ENCODE data around the gene CXXC5. TPM values are rescaled to one million over a fixed set of nuclear protein-coding genes. Genes with fewer than 3 reads are reported as not detected.

The CXXC5 gene
- total RNA-seq, 1 donor from 2014 or later: 17.2 TPM

DNA sequence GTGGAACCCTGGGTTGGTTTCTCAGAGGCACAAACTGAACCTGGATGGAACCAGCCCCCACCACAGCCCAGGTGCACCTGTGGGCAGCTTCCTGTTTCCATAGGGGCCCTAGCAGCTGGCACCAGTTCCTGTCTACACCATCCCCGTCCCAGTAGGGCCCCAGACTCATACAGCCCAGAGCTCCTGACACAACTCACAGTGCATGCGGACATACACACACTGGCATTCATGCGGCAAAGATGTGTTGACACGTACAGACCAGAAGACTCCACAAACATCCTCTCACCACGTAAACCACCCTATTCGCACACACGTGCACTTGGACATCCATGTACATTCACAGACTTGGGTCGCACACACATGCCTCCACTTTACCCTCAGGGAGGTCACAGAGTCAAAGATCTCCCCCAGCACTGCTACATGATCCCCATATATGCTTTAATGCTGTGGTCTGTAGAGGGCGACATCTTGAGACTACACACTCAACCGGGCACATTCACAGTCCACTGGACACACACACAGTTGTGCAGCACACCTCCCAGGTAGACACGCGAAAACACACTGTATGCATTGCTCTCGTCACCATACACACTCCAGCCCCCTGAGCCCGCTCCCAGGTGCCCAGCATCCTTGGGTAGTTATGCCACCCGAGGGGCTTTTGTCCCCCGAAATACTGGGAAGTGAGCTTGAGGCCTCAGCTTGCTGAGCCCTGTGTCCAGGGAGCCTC, 22.4 kb downstream of the CXXC5 start:
- Mint-ChIP-seq H3K27me3 (ENCODE audit: insufficient read depth, low read depth) (peaks cover 4% of the 10 kb centered on the region), H3K4me3 (peak overlapping the region; percentile 73), H3K9me3 (no peaks in the 10 kb centered on the region), H3K36me3 (no peaks in the 10 kb centered on the region), H3K4me1 (peaks cover 69% of the 10 kb centered on the region), H3K27ac (peak overlapping the region; percentile 86)
- Histone ChIP-seq H3K27ac (no peak overlapping the region), H3K4me3 (no peak overlapping the region), H3K4me2 (no peak overlapping the region), H3K79me2 (ENCODE audit: low read depth) (peaks cover 94% of the 10 kb centered on the region), H3K9me3 (ENCODE audit: low read depth) (no peaks in the 10 kb centered on the region), H2AFZ (replicated peaks) (no peak overlapping the region), H3K27me3 (no peaks in the 10 kb centered on the region), H4K20me1 (ENCODE audit: low read depth) (peaks cover 38% of the 10 kb centered on the region), H3K9ac (no peak overlapping the region), H3K36me3 (no peaks in the 10 kb centered on the region), H3F3A (ENCODE audit: low read depth) (peaks cover 22% of the 10 kb centered on the region), H3K4me1 (peaks cover 36% of the 10 kb centered on the region)
- no peak for TF ChIP-seq EZH2 (IDR thresholded peaks at IDR 0.05)
- TF ChIP-seq, protein P1, sequence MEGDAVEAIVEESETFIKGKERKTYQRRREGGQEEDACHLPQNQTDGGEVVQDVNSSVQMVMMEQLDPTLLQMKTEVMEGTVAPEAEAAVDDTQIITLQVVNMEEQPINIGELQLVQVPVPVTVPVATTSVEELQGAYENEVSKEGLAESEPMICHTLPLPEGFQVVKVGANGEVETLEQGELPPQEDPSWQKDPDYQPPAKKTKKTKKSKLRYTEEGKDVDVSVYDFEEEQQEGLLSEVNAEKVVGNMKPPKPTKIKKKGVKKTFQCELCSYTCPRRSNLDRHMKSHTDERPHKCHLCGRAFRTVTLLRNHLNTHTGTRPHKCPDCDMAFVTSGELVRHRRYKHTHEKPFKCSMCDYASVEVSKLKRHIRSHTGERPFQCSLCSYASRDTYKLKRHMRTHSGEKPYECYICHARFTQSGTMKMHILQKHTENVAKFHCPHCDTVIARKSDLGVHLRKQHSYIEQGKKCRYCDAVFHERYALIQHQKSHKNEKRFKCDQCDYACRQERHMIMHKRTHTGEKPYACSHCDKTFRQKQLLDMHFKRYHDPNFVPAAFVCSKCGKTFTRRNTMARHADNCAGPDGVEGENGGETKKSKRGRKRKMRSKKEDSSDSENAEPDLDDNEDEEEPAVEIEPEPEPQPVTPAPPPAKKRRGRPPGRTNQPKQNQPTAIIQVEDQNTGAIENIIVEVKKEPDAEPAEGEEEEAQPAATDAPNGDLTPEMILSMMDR (IDR thresholded peaks at IDR 0.05): peak; percentile 53
- DNase-seq (ENCODE audit: low spot score): peak; percentile 52

DNA sequence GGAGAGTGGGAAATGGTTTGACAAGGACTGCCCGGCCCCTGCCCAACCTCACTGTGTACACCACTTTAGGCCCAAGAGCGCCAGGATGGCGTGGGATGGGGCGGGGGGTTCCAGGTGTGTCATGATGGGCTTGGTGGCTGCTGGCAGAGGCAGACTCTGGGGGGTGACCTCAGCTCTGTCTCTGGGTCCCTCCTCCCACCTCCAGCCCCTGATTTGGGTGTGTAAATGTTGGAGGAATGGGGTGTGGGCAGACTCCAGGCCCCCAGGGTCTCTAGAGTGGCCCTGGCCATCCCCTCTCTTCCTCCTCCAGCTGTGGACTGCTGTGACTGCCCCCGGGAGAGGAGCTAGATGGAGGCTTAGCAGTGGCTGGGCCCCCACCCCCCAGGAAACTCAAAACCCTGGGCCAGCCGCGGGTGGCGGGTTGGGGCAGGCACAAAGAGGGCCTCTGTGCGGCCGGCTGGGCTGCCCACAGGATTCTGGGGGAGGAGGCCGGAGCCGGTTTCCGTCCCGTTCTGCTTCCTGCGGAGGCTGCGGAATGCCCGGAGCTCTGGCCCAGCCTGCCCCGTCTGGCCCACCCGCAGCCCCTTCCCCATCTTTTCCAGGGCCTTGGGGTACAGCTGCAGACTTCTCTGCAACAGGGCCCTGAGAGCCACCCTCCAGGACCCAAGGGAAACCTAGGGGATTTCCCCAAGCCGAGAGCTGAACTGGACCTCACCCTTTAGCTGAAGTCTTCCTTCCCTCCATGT, 23.1 kb downstream of the CXXC5 start:
- Mint-ChIP-seq H3K36me3 (no peaks in the 10 kb centered on the region), H3K9me3 (no peaks in the 10 kb centered on the region), H3K4me1 (peaks cover 70% of the 10 kb centered on the region), H3K4me3 (peak overlapping the region; percentile 55), H3K27ac (no peak overlapping the region), H3K27me3 (ENCODE audit: insufficient read depth, low read depth) (peaks cover 3% of the 10 kb centered on the region)
- peak overlapping the region; percentile 4 for H3K27ac ChIP-seq
- H3K27me3 ChIP-seq: no peaks in the 10 kb centered on the region
- H3K79me2 ChIP-seq (ENCODE audit: low read depth): peaks cover 90% of the 10 kb centered on the region
- H3F3A ChIP-seq (ENCODE audit: low read depth): peaks cover 22% of the 10 kb centered on the region
- no peak overlapping the region for H2AFZ ChIP-seq (replicated peaks)
- H3K36me3 ChIP-seq: no peaks in the 10 kb centered on the region
- peak overlapping the region; percentile 32 for H3K4me2 ChIP-seq
- peak; percentile 49 for DNase-seq (ENCODE audit: low spot score)
- H3K4me3 ChIP-seq: no peak overlapping the region
- peaks cover 36% of the 10 kb centered on the region for H3K4me1 ChIP-seq
- no peaks in the 10 kb centered on the region for H3K9me3 ChIP-seq (ENCODE audit: low read depth)
- H3K9ac ChIP-seq: no peak overlapping the region
- peaks cover 36% of the 10 kb centered on the region for H4K20me1 ChIP-seq (ENCODE audit: low read depth)
- no peak for TF ChIP-seq EZH2phosphoT487 (IDR thresholded peaks at IDR 0.05)
- TF ChIP-seq EZH2 (IDR thresholded peaks at IDR 0.05): no peak
- TF ChIP-seq, protein P1 (IDR thresholded peaks at IDR 0.05): no peak

DNA sequence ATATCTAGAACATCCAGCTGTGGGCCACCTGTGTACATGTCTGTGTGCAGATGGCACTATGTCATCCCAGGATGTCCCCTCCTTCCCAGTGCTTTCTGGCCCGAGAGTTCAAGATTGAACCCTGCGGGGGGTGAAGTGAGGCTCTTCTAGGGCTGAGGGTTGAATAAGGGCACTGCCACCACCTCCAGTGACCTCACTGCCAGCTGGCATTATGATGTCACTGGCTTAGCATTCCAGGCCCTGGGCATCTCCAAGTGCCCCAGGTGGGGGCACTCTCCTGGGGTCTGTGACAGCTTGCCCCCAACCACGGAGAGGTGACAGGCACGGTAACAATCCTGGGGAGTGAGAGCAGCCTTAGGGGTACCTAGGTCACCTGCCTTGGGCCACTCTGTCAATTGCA, 27.1 kb downstream of the CXXC5 start:
- H3K36me3 ChIP-seq: no peaks in the 10 kb centered on the region
- H3K79me2 ChIP-seq (ENCODE audit: low read depth): peaks cover 73% of the 10 kb centered on the region
- Mint-ChIP-seq H3K4me3 (no peak overlapping the region), H3K9me3 (no peaks in the 10 kb centered on the region), H3K27me3 (ENCODE audit: insufficient read depth, low read depth) (peaks cover 3% of the 10 kb centered on the region), H3K4me1 (peaks cover 67% of the 10 kb centered on the region), H3K27ac (no peak overlapping the region), H3K36me3 (peaks cover 5% of the 10 kb centered on the region)
- H3F3A ChIP-seq (ENCODE audit: low read depth): peaks cover 23% of the 10 kb centered on the region
- H2AFZ ChIP-seq (replicated peaks): no peak overlapping the region
- no peak overlapping the region for H3K27ac ChIP-seq
- peaks cover 50% of the 10 kb centered on the region for H4K20me1 ChIP-seq (ENCODE audit: low read depth)
- no peak overlapping the region for H3K9ac ChIP-seq
- H3K9me3 ChIP-seq (ENCODE audit: low read depth): no peaks in the 10 kb centered on the region
- peaks cover 40% of the 10 kb centered on the region for H3K4me1 ChIP-seq
- no peak overlapping the region for H3K4me2 ChIP-seq
- DNase-seq (ENCODE audit: low spot score): no peak
- H3K4me3 ChIP-seq: no peak overlapping the region
- TF ChIP-seq EZH2phosphoT487 (IDR thresholded peaks at IDR 0.05) (no peak), EZH2 (IDR thresholded peaks at IDR 0.05) (no peak)
- TF ChIP-seq, protein P1 (IDR thresholded peaks at IDR 0.05): no peak
- H3K27me3 ChIP-seq: no peaks in the 10 kb centered on the region
